HK-2 (cell line): ENCODE results near the gene GATAD2A.
"Not testable (repeated sequence)": the region's sequence is repeated elsewhere in the genome, so short reads cannot be mapped to it uniquely, and the experiment has no call there.

Experiments used
- DNase-seq: peaks from one replicate; pipeline ENCODE4 v3.0.0-alpha.2; 2018; ENCODE audit not compliant: unreplicated experiment

The GATAD2A gene

GRCh38 chr19:19404879-19405860, at the start of gene GATAD2A:
GATAD2A (plus strand) TSS chr19:19405675; CDS start chr19:19465346, 59,671 bp downstream.
- peak; percentile 96 for DNase-seq

- DNase-seq, result no peak
Observed at GRCh38 chr19:19356500-19356899, 49.0 kb upstream of the GATAD2A start.

- DNase-seq, result no peak
Observed at GRCh38 chr19:19356901-19357566, 48.4 kb upstream of the GATAD2A start.

GRCh38 chr19:19361075-19361594, 44.3 kb upstream of the GATAD2A start:
- peak; percentile 78 for DNase-seq

- DNase-seq, result no peak
Observed at GRCh38 chr19:19362075-19362474, 43.4 kb upstream of the GATAD2A start.

GRCh38 chr19:19366434-19367396, 38.8 kb upstream of the GATAD2A start:
- DNase-seq, result peak; percentile 75

GRCh38 chr19:19368087-19368486, 37.4 kb upstream of the GATAD2A start:
- no peak for DNase-seq

GRCh38 chr19:19371059-19371458, 34.4 kb upstream of the GATAD2A start:
- no peak for DNase-seq

GRCh38 chr19:19372656-19373416, 32.6 kb upstream of the GATAD2A start:
- DNase-seq, result no peak

GRCh38 chr19:19379527-19379926, 25.9 kb upstream of the GATAD2A start:
- DNase-seq, result no peak

GRCh38 chr19:19380316-19380715, 25.2 kb upstream of the GATAD2A start:
- not testable (repeated sequence) for DNase-seq

GRCh38 chr19:19381007-19381926, 24.2 kb upstream of the GATAD2A start:
- DNase-seq, result no peak

GRCh38 chr19:19382118-19382517, 23.4 kb upstream of the GATAD2A start:
- no peak for DNase-seq

- no peak for DNase-seq
Observed at GRCh38 chr19:19384486-19384885, 21.0 kb upstream of the GATAD2A start.

- peak; percentile 100 for DNase-seq
Observed at GRCh38 chr19:19385131-19385895, 20.2 kb upstream of the GATAD2A start.

GRCh38 chr19:19385896-19386869, 19.3 kb upstream of the GATAD2A start:
- DNase-seq, result no peak

- no peak for DNase-seq
Observed at GRCh38 chr19:19387108-19387507, 18.4 kb upstream of the GATAD2A start.
